A673 (cell line): ENCODE measurements around the gene HDAC4. TPM values are rescaled to one million over a fixed set of nuclear protein-coding genes. Genes with fewer than 3 reads are reported as not detected.
A peak's percentile ranks its signal among the peaks of the same experiment; 100 is the strongest.

ENCODE experiments used
- BruUV-seq: library from RNA; stranded (reverse); fragments of 400-500 nt; replicated peaks from 2 replicates; lab custom pipeline; 2021; lab: Mats Ljungman, UMichigan
- CTCF ChIA-PET: fragments of 300-600 bp; sonication (Branson Sonifier 250); formaldehyde crosslinking; loops from one replicate; lab custom pipeline; 2022; ENCODE audit warnings: antibody characterized with exemption; lab: Charles Lee
- POLR2A ChIA-PET: fragments of 300-600 bp; sonication (Branson Sonifier 250); formaldehyde crosslinking; loops from one replicate; lab custom pipeline; 2022; ENCODE audit warnings: antibody characterized with exemption; ENCODE audit not compliant: low non-redundant PET; lab: Charles Lee
- DNase-seq: peaks from one replicate; pipeline ENCODE4 v3.0.0-alpha.2; 2015; ENCODE audit warnings: low spot score
- H3K27ac ChIP-seq: fragments of 200-600 bp; sonication (generic); 2 replicates; pipeline ENCODE4 v1.5.1; 2016; ENCODE audit warnings: mixed run types, low read depth, mild to moderate bottlenecking, mixed read lengths, antibody characterized with exemption, low read length; ENCODE audit not compliant: poor library complexity, severe bottlenecking
- H3K27me3 ChIP-seq: fragments of 200-600 bp; sonication (generic); replicated peaks from 2 replicates; pipeline ENCODE4 v1.6.1; 2017; ENCODE audit warnings: mixed run types, low read depth, mild to moderate bottlenecking, mixed read lengths, antibody characterized with exemption, low read length; ENCODE audit not compliant: insufficient read depth, poor library complexity
- H3K36me3 ChIP-seq: fragments of 200-600 bp; sonication (generic); 2 replicates; pipeline ENCODE4 v1.6.1; 2016; ENCODE audit warnings: mixed run types, mild to moderate bottlenecking, mixed read lengths, antibody characterized with exemption, low read length; ENCODE audit not compliant: insufficient read depth, poor library complexity, severe bottlenecking
- H3K4me1 ChIP-seq: fragments of 200-600 bp; sonication (generic); 2 replicates; pipeline ENCODE4 v1.6.1; 2017; ENCODE audit warnings: mixed run types, mild to moderate bottlenecking, mixed read lengths, antibody characterized with exemption, low read length; ENCODE audit not compliant: insufficient read depth, poor library complexity, severe bottlenecking
- H3K4me3 ChIP-seq: fragments of 200-600 bp; sonication (generic); 2 replicates; pipeline ENCODE4 v1.5.1; 2016; ENCODE audit warnings: low read depth, mixed run types, mild to moderate bottlenecking, mixed read lengths, low read length; ENCODE audit not compliant: poor library complexity, severe bottlenecking
- H3K9me3 ChIP-seq: fragments of 200-600 bp; sonication (generic); 2 replicates; pipeline ENCODE4 v1.6.1; 2016; ENCODE audit warnings: mixed run types, low read depth, mild to moderate bottlenecking, mixed read lengths, antibody characterized with exemption, low read length; ENCODE audit not compliant: poor library complexity, severe bottlenecking
- CTCF ChIP-seq: fragments of 300-800, 200-600 bp; sonication (generic); conservative IDR thresholded peaks from 2 replicates; pipeline ENCODE4 v1.5.1; 2017; ENCODE audit warnings: low read depth, mild to moderate bottlenecking, antibody characterized with exemption, low read length, moderate library complexity, mixed read lengths
- EZH2 ChIP-seq: fragments of 200-600 bp; sonication (generic); IDR thresholded peaks from 2 replicates; pipeline ENCODE4 v1.6.1; 2017; ENCODE audit warnings: borderline replicate concordance, low read depth, mild to moderate bottlenecking, mixed read lengths, antibody characterized with exemption, low read length; ENCODE audit not compliant: poor library complexity, severe bottlenecking
- intact Hi-C: fragments of 100-400 bp; cut with micrococcal nuclease; formaldehyde crosslinking; loops from one replicate; pipeline ENCODE4 v1.10.0; 2022; ENCODE audit not compliant: unreplicated experiment
- total RNA-seq: library from RNA; stranded (reverse); gene quantifications from 2 replicates; pipeline ENCODE4 v1.2.3, GENCODE V29; 2021

The HDAC4 gene
- total RNA-seq, 1 experiment from 2014 or later = 40.0 TPM

- Histone ChIP-seq H3K9me3 (no peaks in the 10 kb centered on the region), H3K4me3 (no peak overlapping the region), H3K4me1 (peaks cover 80% of the 10 kb centered on the region), H3K36me3 (no peaks in the 10 kb centered on the region), H3K27me3 (no peaks in the 10 kb centered on the region), H3K27ac (peak overlapping the region; percentile 93)
- ChIA-PET CTCF (interaction anchor here (1.1 kb wide), 1 partner anchor 60 kb away, joined by 4 read pairs; no protein-coding TSS in a partner anchor), POLR2A (interaction anchor here (0.5 kb wide), 1 partner anchor 33 kb away, joined by 4 read pairs; no protein-coding TSS in a partner anchor)
- no TSS peak for BruUV-seq
- TF ChIP-seq CTCF (no peak), EZH2 (no peak)
- no peak for DNase-seq
- intact Hi-C loops = no loop called here
Measured at GRCh38 chr2:239268082-239268481, 132.7 kb downstream of the HDAC4 start.

- Histone ChIP-seq H3K4me1 (peaks cover 82% of the 10 kb centered on the region), H3K4me3 (peak overlapping the region; percentile 11), H3K27me3 (no peaks in the 10 kb centered on the region), H3K9me3 (no peaks in the 10 kb centered on the region), H3K27ac (peak overlapping the region; percentile 93), H3K36me3 (no peaks in the 10 kb centered on the region)
- ChIA-PET POLR2A (no interaction called here), CTCF (interaction anchor here (1.1 kb wide), 1 partner anchor 61 kb away, joined by 4 read pairs; no protein-coding TSS in a partner anchor)
- TF ChIP-seq CTCF (peak; percentile 61), EZH2 (no peak)
- DNase-seq = peak; percentile 94
- BruUV-seq = no TSS peak
- intact Hi-C loops = no loop called here
Measured at GRCh38 chr2:239267288-239267951, 133.4 kb downstream of the HDAC4 start.

GRCh38 chr2:239266779-239267287 lies 134.0 kb downstream of the HDAC4 start:
- Histone ChIP-seq H3K27ac (peak overlapping the region; percentile 93), H3K27me3 (no peaks in the 10 kb centered on the region), H3K4me1 (peaks cover 81% of the 10 kb centered on the region), H3K9me3 (no peaks in the 10 kb centered on the region), H3K4me3 (peak overlapping the region; percentile 11), H3K36me3 (no peaks in the 10 kb centered on the region)
- ChIA-PET CTCF (interaction anchor here (1.1 kb wide), 1 partner anchor 62 kb away, joined by 4 read pairs; no protein-coding TSS in a partner anchor), POLR2A (no interaction called here)
- DNase-seq = no peak
- intact Hi-C loops = no loop called here
- TSS peak; percentile 77 for BruUV-seq
- no peak for TF ChIP-seq CTCF
- TF ChIP-seq EZH2 = no peak
